RPMI7951 (cell line): ENCODE results near the gene DHX8. TPM values are rescaled to one million over a fixed set of nuclear protein-coding genes. Genes with fewer than 3 reads are reported as not detected.
"Not testable (repeated sequence)": the region's sequence is repeated elsewhere in the genome, so short reads cannot be mapped to it uniquely, and the experiment has no call there.

Experiments used
- DNase-seq: peaks from one replicate; pipeline ENCODE4 v3.0.0-alpha.2; 2012; ENCODE audit warnings: low read depth
- total RNA-seq: library from RNA; depleted of rRNA; stranded (reverse); fragments of >200 nt; shearing (Covaris generic); gene quantifications from 2 replicates; pipeline ENCODE4 v1.2.3, GENCODE V29; 2014; rRNA removed

DHX8 gene
- 27.4 and 36.4 TPM in 2 replicates for total RNA-seq

DNA sequence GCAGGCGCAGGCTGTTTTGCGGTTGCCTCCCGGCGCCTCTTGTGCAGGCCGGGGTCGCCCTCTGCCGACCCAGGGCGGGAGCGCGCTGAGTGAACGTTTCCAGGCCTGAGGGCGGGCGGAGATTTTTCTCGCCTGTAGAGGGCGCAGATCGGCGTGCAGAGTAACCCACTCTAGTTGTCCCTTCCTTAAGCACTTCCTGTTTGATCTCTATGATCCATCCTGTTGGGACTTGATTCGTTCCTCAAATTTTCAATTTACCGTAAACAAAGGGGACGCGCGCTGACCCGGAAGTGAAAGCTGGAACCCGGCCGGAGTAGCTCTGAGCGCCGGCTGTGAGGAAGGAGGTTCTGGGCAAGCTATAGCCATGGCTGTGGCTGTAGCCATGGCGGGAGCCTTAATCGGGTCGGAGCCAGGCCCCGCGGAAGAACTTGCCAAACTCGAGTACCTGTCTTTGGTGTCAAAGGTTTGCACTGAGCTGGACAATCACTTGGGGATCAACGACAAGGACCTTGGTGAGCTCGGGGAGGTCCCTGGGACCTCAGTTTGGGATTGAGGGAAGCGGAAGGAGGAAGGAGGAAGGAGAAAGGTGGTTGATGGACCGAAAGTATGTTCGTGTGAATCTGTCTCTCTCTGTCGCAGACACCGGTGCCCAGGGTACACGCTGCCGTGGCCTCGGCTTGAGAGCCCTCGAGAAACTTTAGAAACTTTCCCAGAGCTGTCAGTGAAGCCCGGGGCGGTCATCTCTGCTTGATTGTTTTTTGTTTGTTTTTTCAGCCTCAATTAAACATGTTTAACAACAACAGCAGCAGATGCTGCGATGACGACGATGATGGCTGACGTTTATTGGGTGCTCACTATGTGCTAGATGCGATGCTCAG lies at the start of gene DHX8:
Gene DHX8, plus strand, starts transcription at position 302 of the 878 bp plus-strand sequence. Its CDS starts 63 bp downstream, at position 365.
- peak; percentile 98 for DNase-seq

- peak; percentile 53 for DNase-seq
Observed at GRCh38 chr17:43434902-43435319, 48.9 kb upstream of the DHX8 start.

GRCh38 chr17:43437756-43438155 lies 46.0 kb upstream of the DHX8 start:
- DNase-seq, result no peak

DNA sequence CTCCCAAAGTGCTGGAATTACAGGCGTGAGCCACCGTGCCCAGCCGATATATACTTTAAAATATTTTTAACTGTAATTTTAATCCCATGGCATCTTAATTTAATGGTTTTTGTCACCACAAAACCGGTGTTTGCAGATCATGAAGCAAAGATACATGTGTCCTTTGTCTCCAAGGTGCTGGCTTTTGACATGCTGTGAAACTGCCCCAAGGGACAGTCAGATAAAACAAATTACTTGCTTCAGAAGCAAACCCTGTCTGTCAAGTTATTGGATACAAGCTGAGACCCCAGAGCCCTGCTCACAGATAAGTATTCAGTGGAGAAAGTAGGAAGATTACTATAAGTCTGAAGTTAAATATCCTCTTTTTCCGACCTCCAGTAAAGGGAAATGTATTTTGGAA lies 45.1 kb upstream of the DHX8 start:
- DNase-seq, result no peak

DNA sequence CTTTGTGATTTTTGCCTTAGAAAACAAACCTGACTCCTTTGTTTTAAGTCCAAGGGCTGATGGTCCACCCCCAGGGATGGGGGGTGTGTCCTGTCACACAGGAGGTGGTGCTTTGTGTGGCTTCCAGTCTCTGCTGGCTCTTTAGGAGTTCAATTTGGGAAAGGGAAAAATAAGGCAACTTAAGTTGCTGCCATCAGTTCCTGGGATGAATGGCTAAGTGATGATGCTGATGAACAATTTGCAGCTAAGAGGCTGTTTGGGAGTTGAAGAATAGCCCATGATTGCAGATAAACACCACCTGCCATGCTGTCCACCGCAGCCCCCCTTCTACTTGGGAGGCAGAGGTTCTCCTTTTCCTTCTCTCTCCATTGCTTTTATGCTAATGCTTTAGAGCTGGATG lies 44.7 kb upstream of the DHX8 start:
- no peak for DNase-seq

DNA sequence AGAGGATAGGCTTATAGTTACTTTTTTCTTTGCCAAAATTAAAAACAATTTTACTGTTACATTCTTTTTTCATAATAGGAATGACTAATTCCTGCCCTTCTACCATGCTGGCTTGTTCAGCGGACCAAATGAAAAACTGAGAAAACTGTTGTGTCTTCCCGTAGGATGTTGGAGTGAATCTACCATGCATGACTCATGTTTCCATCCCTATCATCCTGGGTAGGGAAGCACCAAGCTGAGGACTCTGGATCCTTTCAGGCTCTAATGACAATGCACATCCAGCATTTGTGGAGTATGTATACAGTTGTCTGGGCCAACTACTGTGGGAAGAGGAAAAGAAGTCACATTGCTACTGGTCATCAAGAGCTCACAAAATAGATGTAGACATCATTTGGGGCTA lies 41.1 kb upstream of the DHX8 start:
- DNase-seq, result peak; percentile 65

DNA sequence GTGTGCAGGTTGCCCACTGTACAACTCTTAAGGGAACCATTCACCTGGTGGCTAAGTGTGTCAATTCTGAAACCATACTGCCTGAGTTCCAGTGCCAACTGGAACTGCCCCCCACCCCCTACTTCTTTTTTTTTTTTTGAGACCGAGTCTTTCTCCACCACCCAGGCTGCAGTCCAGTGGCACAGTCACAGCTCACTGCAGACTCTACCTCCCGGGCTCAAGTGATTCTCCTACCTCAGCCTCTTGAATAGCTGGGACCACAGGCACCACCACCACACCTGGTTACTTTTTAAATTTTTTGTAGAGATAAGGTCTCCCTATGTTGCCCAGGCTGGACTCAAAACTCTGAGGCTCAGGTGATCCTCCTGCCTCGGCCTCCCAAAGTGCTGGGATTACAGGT lies 40.4 kb upstream of the DHX8 start:
- no peak for DNase-seq

GRCh38 chr17:43444223-43445008 lies 39.4 kb upstream of the DHX8 start:
- DNase-seq, result peak; percentile 46

DNA sequence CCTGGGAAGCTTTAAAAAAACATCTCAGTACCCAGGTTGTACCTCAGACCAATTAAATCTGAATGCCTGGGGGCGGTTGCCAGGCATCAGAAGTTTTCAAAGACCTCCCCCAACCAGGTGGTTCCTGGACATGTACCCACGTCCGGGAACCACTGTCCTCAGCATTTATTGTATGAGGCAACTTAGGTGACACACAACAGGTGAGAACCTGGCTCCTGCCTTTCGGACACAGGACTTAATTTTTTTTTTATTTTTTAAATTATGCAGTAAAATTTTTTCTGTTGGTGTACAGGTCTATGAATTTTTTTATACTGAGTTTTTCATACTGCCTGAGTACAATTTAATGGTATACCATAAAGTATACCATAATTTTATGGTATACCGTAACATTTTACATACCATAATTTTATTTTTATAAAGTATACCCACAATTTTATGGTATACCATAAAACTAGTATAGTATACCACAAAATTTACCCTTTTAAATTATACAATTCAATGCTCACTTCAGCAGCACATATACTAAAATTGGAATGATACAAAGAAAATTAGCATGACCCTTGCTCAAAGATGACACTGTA lies 38.7 kb upstream of the DHX8 start:
- no peak for DNase-seq

GRCh38 chr17:43446773-43447172 lies 37.0 kb upstream of the DHX8 start:
- DNase-seq, result no peak

DNA sequence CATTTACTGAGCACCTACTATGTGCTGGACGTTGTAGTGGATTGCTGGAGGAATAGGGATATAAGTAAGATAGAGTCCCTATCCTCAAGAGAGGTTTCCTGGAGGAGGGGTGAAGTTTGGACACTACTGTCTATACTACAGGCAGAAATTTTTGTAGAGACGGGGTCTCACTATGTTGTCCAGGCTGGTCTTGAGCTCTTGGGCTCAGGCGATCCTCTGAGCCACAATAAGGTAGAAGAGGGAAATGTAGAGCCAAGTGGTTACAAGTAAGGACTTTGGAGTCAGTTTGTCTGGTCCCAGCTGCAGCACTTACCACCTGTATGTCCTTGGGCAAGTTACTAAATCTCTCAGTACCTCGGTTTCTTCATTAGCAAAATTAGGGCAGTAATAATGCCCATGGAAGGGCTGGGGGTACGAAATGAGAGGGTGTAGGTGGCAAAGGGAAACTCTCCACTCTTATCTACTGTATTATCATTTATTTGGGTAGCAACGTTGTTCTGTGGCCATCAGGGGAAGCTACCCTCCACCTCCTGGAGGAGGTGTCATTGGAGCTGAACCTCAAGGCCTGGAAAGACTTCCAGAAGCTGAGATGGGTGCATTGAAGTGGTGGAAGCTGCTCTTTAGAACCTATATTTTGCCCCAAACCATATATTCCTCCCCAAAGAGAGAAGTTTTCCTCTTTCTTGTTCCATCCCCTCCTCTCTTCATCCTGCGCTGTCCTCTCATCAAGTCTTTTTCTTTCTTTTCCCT lies 34.9 kb upstream of the DHX8 start:
- no peak for DNase-seq

- no peak for DNase-seq
Observed at GRCh38 chr17:43449470-43450248, 34.1 kb upstream of the DHX8 start.

DNA sequence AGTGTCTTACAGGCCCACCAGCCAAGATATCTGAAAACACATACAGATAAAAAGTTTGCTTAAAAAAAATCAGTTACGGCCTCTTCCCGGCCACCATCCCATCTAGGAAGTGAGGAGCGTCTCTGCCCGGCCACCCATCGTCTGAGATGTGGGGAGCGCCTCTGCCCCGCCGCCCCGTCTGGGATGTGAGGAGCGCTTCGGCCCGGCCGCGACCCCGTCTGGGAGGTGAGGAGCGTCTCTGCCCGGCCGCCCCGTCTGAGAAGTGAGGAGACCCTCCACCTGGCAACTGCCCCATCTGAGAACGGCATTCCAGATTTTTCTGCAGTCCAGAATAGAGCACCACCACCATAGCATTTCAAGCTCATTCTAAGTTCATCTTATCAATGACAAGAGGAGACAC lies 33.0 kb upstream of the DHX8 start:
- DNase-seq, result not testable (repeated sequence)

DNA sequence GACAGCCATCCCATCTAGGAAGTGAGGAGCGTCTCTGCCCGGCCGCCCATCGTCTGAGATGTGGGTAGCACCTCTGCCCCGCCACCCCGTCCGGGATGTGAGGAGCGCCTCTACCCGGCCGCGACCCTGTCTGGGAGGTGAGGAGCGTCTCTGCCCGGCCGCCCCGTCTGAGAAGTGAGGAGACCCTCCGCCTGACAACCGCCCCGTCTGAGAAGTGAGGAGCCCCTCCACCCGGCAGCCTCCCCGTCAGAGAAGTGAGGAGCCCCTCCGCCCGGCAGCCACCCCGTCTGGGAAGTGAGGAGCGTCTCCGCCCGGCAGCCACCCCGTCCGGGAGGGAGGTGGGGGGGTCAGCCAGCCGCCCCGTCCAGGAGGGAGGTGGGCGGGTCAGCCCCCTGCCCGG lies 32.0 kb upstream of the DHX8 start:
- DNase-seq, result not testable (repeated sequence)

- DNase-seq, result no peak
Observed at GRCh38 chr17:43453331-43453812, 30.4 kb upstream of the DHX8 start.

GRCh38 chr17:43454868-43455267 lies 28.9 kb upstream of the DHX8 start:
- no peak for DNase-seq

- no peak for DNase-seq
Observed at GRCh38 chr17:43456029-43456428, 27.7 kb upstream of the DHX8 start.

- peak; percentile 85 for DNase-seq
Observed at GRCh38 chr17:43456661-43457361, 27.0 kb upstream of the DHX8 start.

- DNase-seq, result no peak
Observed at GRCh38 chr17:43457362-43457692, 26.4 kb upstream of the DHX8 start.

DNA sequence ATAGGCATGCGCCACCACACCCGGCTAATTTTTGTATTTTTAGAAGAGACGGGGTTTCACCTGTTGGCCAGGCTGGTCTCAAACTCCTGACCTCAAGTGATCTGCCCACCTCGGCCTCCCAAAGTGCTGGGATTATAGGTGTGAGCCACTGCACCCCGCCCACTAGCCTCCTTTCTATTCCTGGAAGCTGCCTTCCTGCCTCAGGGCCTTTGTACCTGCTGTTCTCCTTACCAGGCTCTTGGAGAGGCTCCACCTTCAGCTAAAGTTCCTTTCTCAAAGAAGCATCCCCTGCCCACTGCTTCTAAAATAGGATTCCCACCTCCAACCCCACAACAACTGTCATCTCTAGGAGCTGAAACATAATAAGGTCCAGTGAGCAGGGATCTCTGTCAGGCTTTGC lies 23.9 kb upstream of the DHX8 start:
- DNase-seq, result not testable (repeated sequence)
